Testis (tissue), 2 donors: ENCODE measurements around the gene CPSF2.

Experiments
- POLR2A ChIP-seq: fragments of 450-650 bp; IDR thresholded peaks from one replicate; pipeline ENCODE4 v1.6.1; 2017; ENCODE audit warnings: antibody characterized with exemption, mild to moderate bottlenecking, moderate library complexity
- TF ChIP-seq, protein P1 (sequence below), 3 experiments: fragments of 450-650 bp in 2 of 3; fragments of 200-600 bp in 1 of 3; sonication (generic) in 1 of 3; IDR thresholded peaks; one replicate each; pipeline ENCODE4 v1.5.1; 2016 to 2019; ENCODE audit warnings: antibody characterized with exemption in 3 of 3, mild to moderate bottlenecking in 2 of 3, moderate library complexity in 1 of 3

DNA sequence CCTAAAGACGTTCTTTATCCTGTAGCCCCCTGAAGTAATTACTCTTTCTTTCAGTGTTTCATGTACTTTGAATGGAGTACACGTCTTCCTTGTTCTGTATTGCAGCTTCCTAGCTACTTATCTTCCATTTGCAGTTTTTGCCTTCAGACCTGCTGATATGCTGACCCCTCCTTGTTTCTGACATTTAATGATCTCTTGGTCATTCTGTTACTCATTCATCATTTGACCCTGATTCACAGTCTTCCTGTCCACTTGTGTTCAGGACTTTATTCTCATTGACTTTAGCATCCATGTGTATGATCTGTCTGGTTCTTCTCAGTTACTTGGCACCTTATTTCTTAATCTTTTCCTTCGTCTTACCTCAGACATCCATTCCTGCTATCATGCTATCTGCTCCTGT is 22.2 kb downstream of the CPSF2 start:
- TF ChIP-seq, protein P1, sequence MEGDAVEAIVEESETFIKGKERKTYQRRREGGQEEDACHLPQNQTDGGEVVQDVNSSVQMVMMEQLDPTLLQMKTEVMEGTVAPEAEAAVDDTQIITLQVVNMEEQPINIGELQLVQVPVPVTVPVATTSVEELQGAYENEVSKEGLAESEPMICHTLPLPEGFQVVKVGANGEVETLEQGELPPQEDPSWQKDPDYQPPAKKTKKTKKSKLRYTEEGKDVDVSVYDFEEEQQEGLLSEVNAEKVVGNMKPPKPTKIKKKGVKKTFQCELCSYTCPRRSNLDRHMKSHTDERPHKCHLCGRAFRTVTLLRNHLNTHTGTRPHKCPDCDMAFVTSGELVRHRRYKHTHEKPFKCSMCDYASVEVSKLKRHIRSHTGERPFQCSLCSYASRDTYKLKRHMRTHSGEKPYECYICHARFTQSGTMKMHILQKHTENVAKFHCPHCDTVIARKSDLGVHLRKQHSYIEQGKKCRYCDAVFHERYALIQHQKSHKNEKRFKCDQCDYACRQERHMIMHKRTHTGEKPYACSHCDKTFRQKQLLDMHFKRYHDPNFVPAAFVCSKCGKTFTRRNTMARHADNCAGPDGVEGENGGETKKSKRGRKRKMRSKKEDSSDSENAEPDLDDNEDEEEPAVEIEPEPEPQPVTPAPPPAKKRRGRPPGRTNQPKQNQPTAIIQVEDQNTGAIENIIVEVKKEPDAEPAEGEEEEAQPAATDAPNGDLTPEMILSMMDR (IDR thresholded peaks at IDR 0.05), result no peak
- no peak for TF ChIP-seq POLR2A
